ENCODE data around the gene SPIB.
"Not testable (repeated sequence)": the region's sequence is repeated elsewhere in the genome, so short reads cannot be mapped to it uniquely, and the experiment has no call there.

The SPIB gene

GRCh38 chr19:50468818-50469217 is 50.1 kb downstream of the SPIB start:
- DNase-seq (ENCODE audit: low spot score), result no peak
- Mint-ChIP-seq H3K36me3 (ENCODE audit: low read depth) (no peaks in the 10 kb centered on the region), H3K4me3 (no peak overlapping the region), H3K9me3 (no peaks in the 10 kb centered on the region), H3K4me1 (ENCODE audit: low read depth) (no peaks in the 10 kb centered on the region), H3K27me3 (ENCODE audit: low read depth) (no peaks in the 10 kb centered on the region), H3K27ac (no peak overlapping the region)

DNA sequence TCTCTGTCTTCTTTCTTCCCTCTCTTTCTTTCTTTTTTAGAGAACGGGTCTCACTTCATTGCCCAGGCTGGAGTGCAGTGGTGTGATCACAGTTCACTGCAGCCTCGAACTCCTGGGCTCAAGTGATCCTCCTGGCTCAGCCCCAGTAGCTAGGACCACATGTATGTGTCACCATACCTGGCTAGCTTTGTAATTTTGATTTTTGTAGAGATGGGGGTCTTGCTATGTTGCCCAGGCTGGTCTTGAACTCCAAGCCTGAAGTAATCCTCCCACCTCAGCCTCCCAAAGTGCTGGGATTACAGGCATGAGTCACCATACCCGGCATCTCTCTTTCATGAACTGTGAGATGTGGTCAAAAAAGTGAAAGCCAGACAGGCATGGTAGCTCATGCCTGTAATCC is 54.6 kb downstream of the SPIB start:
- not testable (repeated sequence) for H3K4me3 Mint-ChIP-seq; DNase-seq (ENCODE audit: low spot score); H3K4me1 Mint-ChIP-seq (ENCODE audit: low read depth); H3K27me3 Mint-ChIP-seq (ENCODE audit: low read depth); H3K9me3 Mint-ChIP-seq; H3K27ac Mint-ChIP-seq
- H3K36me3 Mint-ChIP-seq (ENCODE audit: low read depth), result peaks cover 14% of the 10 kb centered on the region

- peaks cover 22% of the 10 kb centered on the region for H3K36me3 Mint-ChIP-seq (ENCODE audit: low read depth)
- H3K9me3 Mint-ChIP-seq, result no peaks in the 10 kb centered on the region
- H3K4me3 Mint-ChIP-seq, result peak overlapping the region; percentile 8
- H3K27me3 Mint-ChIP-seq (ENCODE audit: low read depth), result no peaks in the 10 kb centered on the region
- no peak for DNase-seq (ENCODE audit: low spot score)
- H3K27ac Mint-ChIP-seq, result peak overlapping the region; percentile 52
- H3K4me1 Mint-ChIP-seq (ENCODE audit: low read depth), result peaks cover 7% of the 10 kb centered on the region
Measured at GRCh38 chr19:50475101-50475568, 56.4 kb downstream of the SPIB start.

DNA sequence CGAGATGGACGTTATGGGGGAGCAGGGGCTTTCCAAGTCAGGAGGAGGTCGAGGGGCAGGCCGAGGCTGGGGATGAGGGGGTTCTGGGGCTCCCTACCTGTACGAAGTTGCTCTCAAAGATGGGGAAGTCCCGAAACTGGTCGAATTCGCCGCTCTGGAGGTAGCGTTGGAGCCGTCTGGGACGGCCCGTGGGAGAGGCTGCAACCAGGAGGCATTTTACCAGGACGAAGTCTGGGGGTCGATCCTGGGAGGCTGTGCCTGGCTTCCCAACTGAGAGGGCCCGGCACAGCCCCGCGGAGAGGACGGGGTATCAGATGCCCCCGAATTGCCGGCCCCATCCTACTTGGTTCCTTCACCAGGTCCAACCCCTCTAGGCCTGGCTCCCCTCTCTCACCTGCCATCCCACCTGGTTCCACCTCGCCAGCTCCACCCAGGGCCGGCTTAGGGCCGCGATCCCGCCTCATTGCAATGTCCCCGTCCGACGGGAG is 57.0 kb downstream of the SPIB start:
- H3K36me3 Mint-ChIP-seq (ENCODE audit: low read depth), result peaks cover 22% of the 10 kb centered on the region
- no peaks in the 10 kb centered on the region for H3K27me3 Mint-ChIP-seq (ENCODE audit: low read depth)
- H3K27ac Mint-ChIP-seq, result peak overlapping the region; percentile 91
- DNase-seq (ENCODE audit: low spot score), result no peak
- no peaks in the 10 kb centered on the region for H3K9me3 Mint-ChIP-seq
- H3K4me3 Mint-ChIP-seq, result peak overlapping the region; percentile 99
- H3K4me1 Mint-ChIP-seq (ENCODE audit: low read depth), result peaks cover 7% of the 10 kb centered on the region

DNA sequence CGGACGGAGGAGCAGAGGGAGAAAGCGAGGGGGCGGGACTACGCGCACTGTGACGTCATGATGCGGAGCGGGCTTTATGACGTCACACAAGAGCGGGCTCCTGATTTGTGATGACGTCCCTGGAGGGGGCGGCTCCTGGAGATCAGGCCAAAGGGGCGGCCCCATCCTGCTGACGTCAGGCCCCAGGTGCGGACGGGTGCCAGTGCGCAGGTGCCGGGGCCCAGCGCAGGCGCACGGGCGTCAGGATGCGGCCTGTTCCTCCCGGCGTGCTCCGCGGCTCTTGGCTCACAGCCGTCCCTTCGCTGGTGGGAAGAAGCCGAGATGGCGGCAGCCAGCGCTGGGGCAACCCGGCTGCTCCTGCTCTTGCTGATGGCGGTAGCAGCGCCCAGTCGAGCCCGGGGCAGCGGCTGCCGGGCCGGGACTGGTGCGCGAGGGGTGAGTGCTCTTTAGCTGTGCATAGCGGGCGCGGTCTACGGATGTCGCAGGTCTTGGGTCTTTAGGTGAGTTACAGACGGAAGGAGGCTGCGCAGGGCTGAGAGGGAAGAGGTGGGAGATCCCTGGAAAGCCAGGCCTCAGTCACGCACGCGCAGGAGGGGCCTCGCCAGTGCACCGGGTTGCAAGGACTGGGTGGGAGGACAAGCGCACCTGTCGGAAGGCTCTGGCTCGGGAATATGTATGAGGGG is 57.6 kb downstream of the SPIB start, which contains the start of the genes EMC10 and GARIN5A:
Gene EMC10 (plus strand): TSS at position 284 of the 683 bp plus-strand sequence. CDS start 38 bp downstream, at position 322.
Gene GARIN5A (minus strand): TSS at position 625 of the 683 bp plus-strand sequence. CDS start 460 bp downstream, at position 165.
- Mint-ChIP-seq H3K4me1 (ENCODE audit: low read depth) (peaks cover 7% of the 10 kb centered on the region), H3K36me3 (ENCODE audit: low read depth) (peaks cover 25% of the 10 kb centered on the region), H3K9me3 (no peaks in the 10 kb centered on the region), H3K27ac (peak within 1 kb of the TSS; percentile 91), H3K4me3 (peak within 1 kb of the TSS; percentile 99), H3K27me3 (ENCODE audit: low read depth) (no peaks in the 10 kb centered on the region)
- DNase-seq (ENCODE audit: low spot score), result peak; percentile 93

- no peak for DNase-seq (ENCODE audit: low spot score)
- no peaks in the 10 kb centered on the region for H3K9me3 Mint-ChIP-seq
- peaks cover 25% of the 10 kb centered on the region for H3K36me3 Mint-ChIP-seq (ENCODE audit: low read depth)
- H3K4me1 Mint-ChIP-seq (ENCODE audit: low read depth), result peaks cover 7% of the 10 kb centered on the region
- H3K4me3 Mint-ChIP-seq, result peak overlapping the region; percentile 99
- no peaks in the 10 kb centered on the region for H3K27me3 Mint-ChIP-seq (ENCODE audit: low read depth)
- peak overlapping the region; percentile 91 for H3K27ac Mint-ChIP-seq
Measured at GRCh38 chr19:50476907-50477238, 58.1 kb downstream of the SPIB start.

GRCh38 chr19:50477751-50478515 is 59.2 kb downstream of the SPIB start:
- H3K27ac Mint-ChIP-seq, result peak overlapping the region; percentile 53
- H3K36me3 Mint-ChIP-seq (ENCODE audit: low read depth), result peaks cover 27% of the 10 kb centered on the region
- H3K4me3 Mint-ChIP-seq, result peak overlapping the region; percentile 99
- peaks cover 7% of the 10 kb centered on the region for H3K4me1 Mint-ChIP-seq (ENCODE audit: low read depth)
- DNase-seq (ENCODE audit: low spot score), result no peak
- H3K9me3 Mint-ChIP-seq, result no peaks in the 10 kb centered on the region
- no peaks in the 10 kb centered on the region for H3K27me3 Mint-ChIP-seq (ENCODE audit: low read depth)

GRCh38 chr19:50478901-50479715 is 60.4 kb downstream of the SPIB start:
- peak overlapping the region; percentile 47 for H3K27ac Mint-ChIP-seq
- peaks cover 33% of the 10 kb centered on the region for H3K36me3 Mint-ChIP-seq (ENCODE audit: low read depth)
- H3K9me3 Mint-ChIP-seq, result no peaks in the 10 kb centered on the region
- no peak for DNase-seq (ENCODE audit: low spot score)
- peaks cover 7% of the 10 kb centered on the region for H3K4me1 Mint-ChIP-seq (ENCODE audit: low read depth)
- no peaks in the 10 kb centered on the region for H3K27me3 Mint-ChIP-seq (ENCODE audit: low read depth)
- H3K4me3 Mint-ChIP-seq, result peak overlapping the region; percentile 27

DNA sequence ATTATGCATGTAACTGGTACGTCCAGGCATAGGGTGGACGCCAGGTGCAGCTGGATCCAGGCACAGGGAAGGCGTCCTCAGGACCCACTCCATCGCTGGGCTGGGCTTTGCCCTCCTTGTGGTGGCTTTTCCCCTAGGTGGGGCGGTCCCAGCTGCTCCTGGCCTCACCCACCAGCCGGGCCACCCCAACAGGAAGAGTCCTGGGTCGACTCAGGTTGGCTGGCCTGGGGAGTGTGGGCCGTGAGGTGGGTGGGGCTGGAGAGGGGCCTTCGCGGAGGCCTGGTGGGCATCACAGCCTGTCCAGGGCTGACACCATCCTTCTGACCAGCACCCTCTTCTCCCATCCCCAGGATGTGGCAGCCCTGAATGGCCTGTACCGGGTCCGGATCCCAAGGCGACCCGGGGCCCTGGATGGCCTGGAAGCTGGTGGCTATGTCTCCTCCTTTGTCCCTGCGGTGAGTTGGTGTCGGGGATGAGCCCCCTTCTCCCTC is 61.1 kb downstream of the SPIB start:
- Mint-ChIP-seq H3K36me3 (ENCODE audit: low read depth) (peaks cover 36% of the 10 kb centered on the region), H3K4me3 (no peak overlapping the region), H3K27me3 (ENCODE audit: low read depth) (no peaks in the 10 kb centered on the region), H3K9me3 (no peaks in the 10 kb centered on the region), H3K4me1 (ENCODE audit: low read depth) (peaks cover 7% of the 10 kb centered on the region), H3K27ac (no peak overlapping the region)
- no peak for DNase-seq (ENCODE audit: low spot score)

DNA sequence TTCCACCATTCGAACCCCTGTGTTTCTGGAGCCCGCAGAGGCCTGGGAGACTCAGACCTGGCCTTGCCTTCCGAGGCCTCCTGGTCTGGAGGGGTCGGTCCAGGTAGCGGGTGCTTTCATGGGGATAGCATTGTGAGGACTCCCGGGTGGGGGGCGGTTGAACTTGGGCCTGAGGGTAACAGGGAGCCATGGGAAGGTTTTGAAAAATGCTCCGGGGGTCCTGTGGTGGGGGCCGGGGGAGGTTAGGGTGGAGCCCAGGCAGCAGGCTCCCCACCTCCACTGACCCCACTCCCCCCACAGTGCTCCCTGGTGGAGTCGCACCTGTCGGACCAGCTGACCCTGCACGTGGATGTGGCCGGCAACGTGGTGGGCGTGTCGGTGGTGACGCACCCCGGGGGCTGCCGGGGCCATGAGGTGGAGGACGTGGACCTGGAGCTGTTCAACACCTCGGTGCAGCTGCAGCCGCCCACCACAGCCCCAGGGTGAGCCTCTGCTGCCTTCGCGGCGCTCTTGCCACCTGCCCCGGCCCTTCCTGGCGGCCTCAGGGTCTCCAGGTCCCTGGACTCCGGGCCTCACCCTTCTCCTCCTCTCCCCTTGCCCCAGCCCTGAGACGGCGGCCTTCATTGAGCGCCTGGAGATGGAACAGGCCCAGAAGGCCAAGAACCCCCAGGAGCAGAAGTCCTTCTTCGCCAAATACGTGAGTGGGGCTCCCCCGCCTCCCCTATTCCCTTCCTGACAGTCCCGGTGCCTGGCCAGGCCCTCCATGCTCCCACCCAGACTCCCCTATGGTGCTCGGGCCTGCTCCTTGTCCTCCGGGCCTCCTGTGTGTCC is 61.8 kb downstream of the SPIB start:
- Mint-ChIP-seq H3K36me3 (ENCODE audit: low read depth) (peaks cover 43% of the 10 kb centered on the region), H3K9me3 (peaks cover 2% of the 10 kb centered on the region), H3K27me3 (ENCODE audit: low read depth) (no peaks in the 10 kb centered on the region), H3K27ac (no peak overlapping the region), H3K4me1 (ENCODE audit: low read depth) (peaks cover 7% of the 10 kb centered on the region), H3K4me3 (no peak overlapping the region)
- DNase-seq (ENCODE audit: low spot score), result no peak

Measured in T-helper 2 cell treated with Interferon-gamma antibody and Interleukin-4, amounts not matched to agents 5 μg/mL and 100 μg/mL, for 36 hours (primary cell).